LNCaP clone FGC (cell line): ENCODE data around the gene MYO16.

Experiments
- DNase-seq: peaks from one replicate; pipeline ENCODE4 v3.0.0-alpha.2; 2011; ENCODE audit warnings: low read depth
- H3K4me3 ChIP-seq: 2 replicates; pipeline ENCODE4 v1.5.1; 2011; ENCODE audit warnings: mild to moderate bottlenecking, low read depth, low read length, control low read depth
- TF ChIP-seq, protein P1 (sequence below): IDR thresholded peaks from 2 replicates; pipeline ENCODE4 v1.5.1; 2012; ENCODE audit warnings: mild to moderate bottlenecking; ENCODE audit not compliant: control insufficient read depth, insufficient read depth; ENCODE audit errors: extremely low read depth

MYO16 gene

DNA sequence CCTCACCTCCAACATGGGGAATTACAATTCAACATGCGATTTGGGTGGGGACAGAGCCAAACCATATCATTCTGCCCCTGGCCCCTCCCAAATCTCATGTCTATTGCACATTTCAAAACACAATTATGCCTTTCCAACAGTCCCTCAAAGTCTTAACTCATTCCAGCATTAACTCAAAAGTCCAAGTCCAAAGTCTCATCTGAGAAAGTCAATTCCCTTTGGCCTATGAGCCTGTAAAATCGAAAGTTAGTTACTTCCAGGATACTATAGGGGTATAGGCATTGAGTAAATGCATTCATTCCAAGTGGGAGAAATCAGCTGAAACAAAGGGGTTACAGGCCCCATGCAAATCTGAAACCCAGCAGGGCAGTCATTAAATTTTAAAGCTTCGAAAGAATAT is 598.8 kb downstream of the MYO16 start:
- H3K4me3 ChIP-seq = no peak overlapping the region

DNA sequence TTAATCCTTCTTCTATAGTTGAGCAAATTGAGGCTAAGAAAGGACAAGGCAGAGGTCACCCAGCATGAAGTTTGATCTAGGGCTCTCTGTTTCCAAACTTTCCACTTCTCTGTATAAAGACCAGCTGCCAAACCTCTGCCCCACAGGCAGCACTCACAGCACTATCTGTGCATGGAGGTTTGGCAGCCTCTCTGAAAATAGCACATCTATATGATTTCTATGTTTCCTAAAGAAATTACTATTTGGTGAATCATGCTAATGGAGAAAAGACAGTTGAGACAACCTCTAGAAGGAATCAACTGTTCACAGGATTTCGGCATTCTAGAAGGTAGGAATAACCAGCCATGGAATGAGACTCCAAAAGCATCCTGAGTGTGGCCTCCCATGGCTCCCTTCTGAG is 602.5 kb downstream of the MYO16 start:
- TF ChIP-seq, protein P1, sequence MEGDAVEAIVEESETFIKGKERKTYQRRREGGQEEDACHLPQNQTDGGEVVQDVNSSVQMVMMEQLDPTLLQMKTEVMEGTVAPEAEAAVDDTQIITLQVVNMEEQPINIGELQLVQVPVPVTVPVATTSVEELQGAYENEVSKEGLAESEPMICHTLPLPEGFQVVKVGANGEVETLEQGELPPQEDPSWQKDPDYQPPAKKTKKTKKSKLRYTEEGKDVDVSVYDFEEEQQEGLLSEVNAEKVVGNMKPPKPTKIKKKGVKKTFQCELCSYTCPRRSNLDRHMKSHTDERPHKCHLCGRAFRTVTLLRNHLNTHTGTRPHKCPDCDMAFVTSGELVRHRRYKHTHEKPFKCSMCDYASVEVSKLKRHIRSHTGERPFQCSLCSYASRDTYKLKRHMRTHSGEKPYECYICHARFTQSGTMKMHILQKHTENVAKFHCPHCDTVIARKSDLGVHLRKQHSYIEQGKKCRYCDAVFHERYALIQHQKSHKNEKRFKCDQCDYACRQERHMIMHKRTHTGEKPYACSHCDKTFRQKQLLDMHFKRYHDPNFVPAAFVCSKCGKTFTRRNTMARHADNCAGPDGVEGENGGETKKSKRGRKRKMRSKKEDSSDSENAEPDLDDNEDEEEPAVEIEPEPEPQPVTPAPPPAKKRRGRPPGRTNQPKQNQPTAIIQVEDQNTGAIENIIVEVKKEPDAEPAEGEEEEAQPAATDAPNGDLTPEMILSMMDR = no peak
- no peak overlapping the region for H3K4me3 ChIP-seq
- DNase-seq = no peak

More for the DNA sequence above, 598.8 kb downstream of the MYO16 start:
- no peak for DNase-seq
- TF ChIP-seq, protein P1 = no peak

DNA sequence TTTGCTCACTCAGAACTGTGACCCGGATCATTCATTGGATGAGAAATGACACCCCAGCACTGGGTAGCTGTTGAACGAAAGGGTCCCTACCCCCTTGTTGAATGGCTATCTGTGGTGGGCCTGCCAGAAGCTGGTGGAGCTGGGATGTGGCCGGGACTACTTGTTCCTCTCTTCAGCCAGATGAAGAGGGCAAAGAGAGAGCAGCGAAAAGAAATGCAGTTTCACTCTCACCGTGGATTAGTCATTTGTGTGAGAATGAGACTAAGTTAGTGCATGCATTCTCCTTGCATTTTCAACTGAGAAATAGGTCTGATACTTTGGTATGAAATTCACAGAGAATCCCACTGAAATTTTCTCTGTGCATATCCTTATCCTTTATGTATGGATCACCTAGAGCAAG is 603.9 kb downstream of the MYO16 start:
- TF ChIP-seq, protein P1 = no peak

DNA sequence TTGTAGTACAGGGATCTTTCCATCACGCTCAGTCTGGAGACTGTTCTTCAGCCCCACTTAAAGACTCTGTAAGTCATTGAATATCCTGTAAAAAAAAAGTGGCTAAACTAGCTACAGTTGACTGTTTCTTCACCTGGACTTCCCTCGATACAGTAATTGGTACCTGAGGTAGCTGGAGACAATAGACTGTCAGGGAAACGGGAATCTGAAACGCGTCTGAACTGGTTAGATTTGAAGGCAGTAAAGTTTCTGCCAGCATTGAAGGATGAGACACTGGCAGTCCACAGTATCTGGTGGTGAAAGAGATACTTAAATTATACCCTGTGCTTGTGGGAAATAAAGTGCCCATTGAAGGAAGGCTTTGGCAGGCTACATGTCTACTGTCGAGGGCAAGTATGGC is 606.5 kb downstream of the MYO16 start:
- no peak for DNase-seq
- TF ChIP-seq, protein P1 = no peak

More for the DNA sequence above, 603.9 kb downstream of the MYO16 start:
- H3K4me3 ChIP-seq = no peak overlapping the region
- no peak for DNase-seq

DNA sequence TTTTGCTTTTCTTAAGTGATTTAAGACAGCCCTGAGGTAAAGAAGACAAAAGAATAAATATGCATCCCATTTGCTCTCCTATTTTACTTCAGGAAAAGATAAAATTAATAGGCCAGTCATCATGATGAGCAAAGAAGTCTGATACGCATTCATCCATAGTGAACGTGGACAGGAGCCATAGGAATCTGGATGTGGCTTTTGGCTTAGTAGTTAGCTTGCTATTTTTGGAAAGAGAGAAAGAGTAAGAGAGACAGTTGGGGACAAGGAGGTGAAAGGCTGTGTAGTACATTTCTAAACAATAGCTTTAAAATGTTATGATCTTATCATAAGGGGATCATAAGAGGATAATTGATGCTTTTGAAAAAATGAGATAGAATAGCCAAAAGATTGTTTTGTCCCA is 611.7 kb downstream of the MYO16 start:
- H3K4me3 ChIP-seq = no peak overlapping the region
- DNase-seq = no peak
- TF ChIP-seq, protein P1 = no peak

More for the DNA sequence above, 606.5 kb downstream of the MYO16 start:
- H3K4me3 ChIP-seq = no peak overlapping the region

DNA sequence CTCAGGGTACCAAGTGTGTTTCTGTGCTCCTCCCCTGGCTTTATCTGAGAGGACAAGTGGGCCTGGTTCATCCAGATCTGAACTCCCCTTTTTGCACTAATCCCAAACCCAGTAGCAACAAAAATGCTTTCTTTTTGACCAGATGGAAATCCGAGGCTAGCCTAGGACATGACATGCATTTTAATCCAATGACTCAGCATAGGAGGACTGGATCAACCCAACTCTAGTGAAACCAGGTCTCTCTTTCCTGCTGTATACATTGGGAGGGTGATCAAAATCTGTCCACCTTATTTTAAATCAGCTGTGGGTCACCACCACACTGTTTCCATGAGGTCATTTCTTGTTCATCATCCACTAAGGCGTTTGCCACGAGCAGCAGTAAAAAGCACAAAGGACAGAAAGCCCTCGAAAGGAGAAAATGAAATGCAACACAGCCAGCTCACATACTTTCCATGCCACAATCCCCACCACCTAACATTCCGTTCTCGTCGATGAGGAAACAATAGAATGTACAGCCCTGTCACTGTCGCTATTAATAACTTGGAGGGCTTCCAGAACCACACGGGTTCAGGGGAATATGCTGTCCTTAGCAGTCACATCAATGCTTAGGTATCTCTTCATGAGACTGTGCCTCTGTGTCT is 614.0 kb downstream of the MYO16 start:
- TF ChIP-seq, protein P1 = no peak
- H3K4me3 ChIP-seq = no peak overlapping the region
- DNase-seq = no peak

DNA sequence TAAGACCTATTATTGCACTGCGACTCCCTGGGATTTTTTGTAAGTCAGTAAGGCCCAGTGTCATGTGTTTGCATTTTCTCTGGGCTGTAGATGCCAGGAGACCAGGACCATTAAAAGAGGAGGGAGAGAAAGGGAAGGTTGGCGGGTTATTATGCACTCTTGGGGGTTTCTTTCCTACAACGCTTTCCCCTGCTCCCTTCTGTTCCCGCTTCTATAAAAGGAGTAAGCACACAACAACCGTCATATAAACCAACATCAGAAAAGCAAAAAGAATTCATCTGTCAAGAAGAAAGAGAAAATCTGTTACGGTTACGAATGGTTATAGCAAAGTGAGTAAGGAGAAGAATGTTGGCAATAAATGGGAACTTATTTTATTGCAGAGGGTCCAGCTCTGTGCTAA is 615.2 kb downstream of the MYO16 start:
- H3K4me3 ChIP-seq = no peak overlapping the region
- TF ChIP-seq, protein P1 = no peak
- DNase-seq = no peak
